HUES64 (cell line): ENCODE results near the gene IRF2BP2. TPM values are rescaled to one million over a fixed set of nuclear protein-coding genes. Genes with fewer than 3 reads are reported as not detected.

Experiments used
- H3K27ac ChIP-seq: 2 replicates; pipeline ENCODE4 v1.7.0; 2013; ENCODE audit warnings: low read depth, low read length, inconsistent platforms
- H3K27me3 ChIP-seq: 2 replicates; pipeline ENCODE4 v1.6.1; 2013; ENCODE audit warnings: mild to moderate bottlenecking, low read length; ENCODE audit not compliant: insufficient read depth
- H3K36me3 ChIP-seq: 2 replicates; pipeline ENCODE4 v1.6.1; 2013; ENCODE audit warnings: mild to moderate bottlenecking, low read length; ENCODE audit not compliant: insufficient read depth
- H3K4me1 ChIP-seq: 2 replicates; pipeline ENCODE4 v1.6.1; 2013; ENCODE audit warnings: mild to moderate bottlenecking, low read length, moderate library complexity; ENCODE audit not compliant: insufficient read depth
- H3K4me3 ChIP-seq: 2 replicates; pipeline ENCODE4 v1.5.1; 2013; ENCODE audit warnings: mild to moderate bottlenecking, low read length, moderate library complexity
- H3K9ac ChIP-seq: 2 replicates; pipeline ENCODE4 v1.6.1; 2013; ENCODE audit warnings: mild to moderate bottlenecking, low read depth, low read length
- H3K9me3 ChIP-seq: 2 replicates; pipeline ENCODE4 v1.6.1; 2013; ENCODE audit warnings: low read depth, low read length; ENCODE audit not compliant: insufficient read depth
- WGBS: fragments of 150-250, 120-280 bp; methylation state at CpG from one replicate; pipeline ENCODE4 v1.1.7; 2013; ENCODE audit warnings: missing lambda C conversion rate; 5-methylcytosine and 5-hydroxymethylcytosine counted together
- polyA plus RNA-seq, 2 experiments: library from polyadenylated mRNA; stranded (reverse); fragments of 50-300 nt; gene quantifications; one replicate each; pipeline ENCODE4 v1.2.3, GENCODE V29; 2013

Gene IRF2BP2
- polyA plus RNA-seq (2013, experiment 1 of 2) = 35.5 TPM
- polyA plus RNA-seq (2013, experiment 2 of 2) = 43.3 TPM

GRCh38 chr1:234610061-234610665, at the start of gene IRF2BP2:
TSS of gene IRF2BP2 (minus strand) at chr1:234610178. CDS start at chr1:234609494, 684 bp downstream.
- Histone ChIP-seq H3K27me3 (no peaks in the 10 kb centered on the region), H3K9me3 (no peaks in the 10 kb centered on the region), H3K4me3 (peak within 1 kb of the TSS; percentile 91), H3K36me3 (peaks cover 30% of the 10 kb centered on the region), H3K9ac (peak within 1 kb of the TSS; percentile 96), H3K27ac (peak within 1 kb of the TSS; percentile 98), H3K4me1 (peaks cover 54% of the 10 kb centered on the region)
- under 1% methylated on average over 62 of the region's 62 CpGs for WGBS

GRCh38 chr1:234659538-234659937, 49.6 kb upstream of the IRF2BP2 start:
- no peak overlapping the region for H3K4me3 ChIP-seq
- no peak overlapping the region for H3K27ac ChIP-seq
- H3K9me3 ChIP-seq = no peaks in the 10 kb centered on the region
- H3K27me3 ChIP-seq = no peaks in the 10 kb centered on the region
- WGBS = 83% methylated on average over 9 of the region's 9 CpGs
- no peak overlapping the region for H3K9ac ChIP-seq
- H3K4me1 ChIP-seq = peaks cover 31% of the 10 kb centered on the region
- H3K36me3 ChIP-seq = no peaks in the 10 kb centered on the region

GRCh38 chr1:234658138-234658537, 48.2 kb upstream of the IRF2BP2 start:
- no peak overlapping the region for H3K9ac ChIP-seq
- no peaks in the 10 kb centered on the region for H3K9me3 ChIP-seq
- no peaks in the 10 kb centered on the region for H3K27me3 ChIP-seq
- peaks cover 31% of the 10 kb centered on the region for H3K4me1 ChIP-seq
- 80% methylated on average over 3 of the region's 3 CpGs for WGBS
- H3K36me3 ChIP-seq = no peaks in the 10 kb centered on the region
- H3K4me3 ChIP-seq = no peak overlapping the region
- H3K27ac ChIP-seq = no peak overlapping the region; the same call in 1 of the 2 replicates

- 86% methylated on average over 12 of the region's 12 CpGs for WGBS
- Histone ChIP-seq H3K4me1 (peaks cover 31% of the 10 kb centered on the region), H3K36me3 (no peaks in the 10 kb centered on the region), H3K9me3 (no peaks in the 10 kb centered on the region), H3K27ac (no peak overlapping the region), H3K9ac (no peak overlapping the region), H3K27me3 (no peaks in the 10 kb centered on the region), H3K4me3 (no peak overlapping the region)
These were observed 47.1 kb upstream of the IRF2BP2 start for GRCh38 chr1:234656944-234657654.

GRCh38 chr1:234656070-234656895, 46.3 kb upstream of the IRF2BP2 start:
- Histone ChIP-seq H3K4me1 (peaks cover 31% of the 10 kb centered on the region), H3K4me3 (no peak overlapping the region), H3K9ac (no peak overlapping the region), H3K27me3 (no peaks in the 10 kb centered on the region), H3K27ac (no peak overlapping the region), H3K36me3 (no peaks in the 10 kb centered on the region), H3K9me3 (no peaks in the 10 kb centered on the region)
- WGBS = 77% methylated on average over 17 of the region's 17 CpGs

- Histone ChIP-seq H3K27me3 (no peaks in the 10 kb centered on the region), H3K9me3 (no peaks in the 10 kb centered on the region), H3K4me1 (peaks cover 31% of the 10 kb centered on the region), H3K4me3 (no peak overlapping the region), H3K9ac (no peak overlapping the region), H3K27ac (0 out of 2 replicates have a peak overlapping the region, but pooled peaks have one; percentile 23), H3K36me3 (no peaks in the 10 kb centered on the region)
- WGBS = 79% methylated on average over 8 of the region's 8 CpGs
These were observed 45.5 kb upstream of the IRF2BP2 start for GRCh38 chr1:234655328-234656069.

GRCh38 chr1:234654002-234654733, 44.2 kb upstream of the IRF2BP2 start:
- no peaks in the 10 kb centered on the region for H3K27me3 ChIP-seq
- WGBS = 88% methylated on average over 3 of the region's 3 CpGs
- no peaks in the 10 kb centered on the region for H3K9me3 ChIP-seq
- no peak overlapping the region for H3K9ac ChIP-seq
- H3K4me1 ChIP-seq = peaks cover 29% of the 10 kb centered on the region
- H3K4me3 ChIP-seq = no peak overlapping the region
- H3K36me3 ChIP-seq = no peaks in the 10 kb centered on the region
- no peak overlapping the region for H3K27ac ChIP-seq

GRCh38 chr1:234649432-234650081, 39.6 kb upstream of the IRF2BP2 start:
- Histone ChIP-seq H3K9me3 (peaks cover 5% of the 10 kb centered on the region), H3K9ac (no peak overlapping the region), H3K27me3 (no peaks in the 10 kb centered on the region), H3K36me3 (no peaks in the 10 kb centered on the region), H3K27ac (no peak overlapping the region), H3K4me1 (no peaks in the 10 kb centered on the region), H3K4me3 (no peak overlapping the region)
- 90% methylated on average over 3 of the region's 3 CpGs for WGBS

- no peak overlapping the region for H3K4me3 ChIP-seq
- H3K27me3 ChIP-seq = no peaks in the 10 kb centered on the region
- H3K9ac ChIP-seq = no peak overlapping the region
- WGBS = 95% methylated on average over 2 of the region's 2 CpGs
- H3K27ac ChIP-seq = no peak overlapping the region
- no peaks in the 10 kb centered on the region for H3K36me3 ChIP-seq
- no peaks in the 10 kb centered on the region for H3K4me1 ChIP-seq
- peaks cover 5% of the 10 kb centered on the region for H3K9me3 ChIP-seq
These were observed 37.8 kb upstream of the IRF2BP2 start for GRCh38 chr1:234647758-234648157.

GRCh38 chr1:234647245-234647644, 37.3 kb upstream of the IRF2BP2 start:
- Histone ChIP-seq H3K9me3 (peaks cover 5% of the 10 kb centered on the region), H3K4me1 (no peaks in the 10 kb centered on the region), H3K27me3 (no peaks in the 10 kb centered on the region), H3K9ac (no peak overlapping the region), H3K4me3 (no peak overlapping the region), H3K36me3 (no peaks in the 10 kb centered on the region), H3K27ac (no peak overlapping the region)
- 92% methylated on average over 3 of the region's 3 CpGs for WGBS
